Body of pancreas (tissue), 4 donors: ENCODE results near the gene DNAL1.

Source experiments
- POLR2A ChIP-seq, 3 donors: fragments of 450-650 bp; IDR thresholded peaks; one replicate each; pipeline ENCODE4 v1.6.1; 2016; ENCODE audit warnings: antibody characterized with exemption in 3 of 3, mild to moderate bottlenecking in 2 of 3
- TF ChIP-seq, protein P1 (sequence below), 7 experiments: fragments of 450-650 bp in 4 of 7; fragments of 200-600 bp in 3 of 7; sonication (generic) in 3 of 7; IDR thresholded peaks; one replicate each; pipeline ENCODE4 v1.5.1; 2016 to 2019; ENCODE audit warnings: antibody characterized with exemption in 7 of 7

DNA sequence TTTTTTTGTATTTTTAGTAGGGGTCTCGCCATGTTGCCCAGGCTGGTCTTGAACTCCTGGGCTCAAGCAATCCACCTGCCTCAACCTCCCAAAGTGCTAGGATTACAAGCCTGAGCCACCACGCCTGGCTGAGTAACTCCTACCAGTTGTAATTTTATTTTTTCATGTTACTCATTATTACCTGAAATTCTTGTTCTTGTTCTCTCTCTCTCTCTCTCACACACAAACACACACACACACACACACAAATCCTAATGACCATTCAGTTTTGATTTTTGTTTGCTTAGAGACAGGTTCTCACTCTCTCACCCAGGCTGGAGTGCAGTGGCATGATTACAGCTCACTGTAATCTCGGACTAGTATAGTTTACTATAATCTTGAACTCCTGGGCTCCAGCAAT is 30.2 kb downstream of the DNAL1 start:
- TF ChIP-seq POLR2A (IDR thresholded peaks at IDR 0.05) = no peak
- TF ChIP-seq, protein P1, sequence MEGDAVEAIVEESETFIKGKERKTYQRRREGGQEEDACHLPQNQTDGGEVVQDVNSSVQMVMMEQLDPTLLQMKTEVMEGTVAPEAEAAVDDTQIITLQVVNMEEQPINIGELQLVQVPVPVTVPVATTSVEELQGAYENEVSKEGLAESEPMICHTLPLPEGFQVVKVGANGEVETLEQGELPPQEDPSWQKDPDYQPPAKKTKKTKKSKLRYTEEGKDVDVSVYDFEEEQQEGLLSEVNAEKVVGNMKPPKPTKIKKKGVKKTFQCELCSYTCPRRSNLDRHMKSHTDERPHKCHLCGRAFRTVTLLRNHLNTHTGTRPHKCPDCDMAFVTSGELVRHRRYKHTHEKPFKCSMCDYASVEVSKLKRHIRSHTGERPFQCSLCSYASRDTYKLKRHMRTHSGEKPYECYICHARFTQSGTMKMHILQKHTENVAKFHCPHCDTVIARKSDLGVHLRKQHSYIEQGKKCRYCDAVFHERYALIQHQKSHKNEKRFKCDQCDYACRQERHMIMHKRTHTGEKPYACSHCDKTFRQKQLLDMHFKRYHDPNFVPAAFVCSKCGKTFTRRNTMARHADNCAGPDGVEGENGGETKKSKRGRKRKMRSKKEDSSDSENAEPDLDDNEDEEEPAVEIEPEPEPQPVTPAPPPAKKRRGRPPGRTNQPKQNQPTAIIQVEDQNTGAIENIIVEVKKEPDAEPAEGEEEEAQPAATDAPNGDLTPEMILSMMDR (IDR thresholded peaks at IDR 0.05) = no peak
